ENCODE data around the gene MBOAT2. TPM values are rescaled to one million over a fixed set of nuclear protein-coding genes. Genes with fewer than 3 reads are reported as not detected.
A peak's percentile ranks its signal among the peaks of the same experiment; 100 is the strongest.

Gene MBOAT2
- total RNA-seq, 6 donors from 2014 or later = 18.8 to 39.2 (median 24.1) TPM

GRCh38 chr2:9002637-9003365 lies 683 bp downstream of the MBOAT2 start:
- Histone ChIP-seq H3K27ac (peak overlapping the region; percentile 81 to 95 (median 92)), H3K27me3 (no peaks in the 10 kb centered on the region), H3K4me3 (peak overlapping the region; percentile 78 to 90 (median 89)), H3K36me3 (no peaks in the 10 kb centered on the region), H3K9me3 (no peaks in the 10 kb centered on the region), H3K4me1 (peaks cover 12 to 29% (median 24%) of the 10 kb centered on the region in 4 donors)
- DNase-seq (peak in 1 of 2 donors; percentile 87), ATAC-seq (ENCODE audit: low FRiP score in 2 of 2) (peak; percentile 20 to 21)
- TF ChIP-seq, protein P1, sequence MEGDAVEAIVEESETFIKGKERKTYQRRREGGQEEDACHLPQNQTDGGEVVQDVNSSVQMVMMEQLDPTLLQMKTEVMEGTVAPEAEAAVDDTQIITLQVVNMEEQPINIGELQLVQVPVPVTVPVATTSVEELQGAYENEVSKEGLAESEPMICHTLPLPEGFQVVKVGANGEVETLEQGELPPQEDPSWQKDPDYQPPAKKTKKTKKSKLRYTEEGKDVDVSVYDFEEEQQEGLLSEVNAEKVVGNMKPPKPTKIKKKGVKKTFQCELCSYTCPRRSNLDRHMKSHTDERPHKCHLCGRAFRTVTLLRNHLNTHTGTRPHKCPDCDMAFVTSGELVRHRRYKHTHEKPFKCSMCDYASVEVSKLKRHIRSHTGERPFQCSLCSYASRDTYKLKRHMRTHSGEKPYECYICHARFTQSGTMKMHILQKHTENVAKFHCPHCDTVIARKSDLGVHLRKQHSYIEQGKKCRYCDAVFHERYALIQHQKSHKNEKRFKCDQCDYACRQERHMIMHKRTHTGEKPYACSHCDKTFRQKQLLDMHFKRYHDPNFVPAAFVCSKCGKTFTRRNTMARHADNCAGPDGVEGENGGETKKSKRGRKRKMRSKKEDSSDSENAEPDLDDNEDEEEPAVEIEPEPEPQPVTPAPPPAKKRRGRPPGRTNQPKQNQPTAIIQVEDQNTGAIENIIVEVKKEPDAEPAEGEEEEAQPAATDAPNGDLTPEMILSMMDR (IDR thresholded peaks at IDR 0.05) = no peak
- no peak for TF ChIP-seq POLR2AphosphoS5 (IDR thresholded peaks at IDR 0.05)
- 1 to 7% methylated on average over 8 to 16 of the region's 44 CpGs for WGBS, 2 donors

DNA sequence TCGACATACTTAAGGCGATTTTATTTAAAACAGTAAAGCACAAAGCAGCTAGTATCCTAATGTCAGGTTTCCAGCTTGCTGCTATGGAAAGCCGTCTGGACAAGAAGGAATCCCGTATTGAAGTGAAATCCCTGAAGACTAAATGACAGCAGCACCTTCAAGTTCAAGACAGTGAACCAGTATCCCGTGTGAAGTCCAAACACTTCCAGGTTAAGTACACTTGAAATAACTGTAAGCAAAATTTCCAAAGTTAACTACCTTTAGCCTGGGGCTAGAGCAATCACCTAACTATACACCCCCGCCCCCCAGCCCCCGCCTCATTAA lies 1.2 kb downstream of the MBOAT2 start:
- ATAC-seq (ENCODE audit: low FRiP score in 2 of 2) = no peak

GRCh38 chr2:9001778-9002177 lies 1.7 kb downstream of the MBOAT2 start:
- H3K27ac ChIP-seq = peak overlapping the region in 1 of 4 donors; percentile 94

More for the DNA sequence above, 1.2 kb downstream of the MBOAT2 start:
- Histone ChIP-seq H3K36me3 (no peaks in the 10 kb centered on the region), H3K27me3 (no peaks in the 10 kb centered on the region), H3K27ac (peak overlapping the region; percentile 81 to 95 (median 92)), H3K4me3 (peak overlapping the region in 3 of 4 donors; percentile 89 to 90 (median 89)), H3K4me1 (peaks cover 12 to 32% (median 26%) of the 10 kb centered on the region in 4 donors), H3K9me3 (no peaks in the 10 kb centered on the region)
- no peak for DNase-seq
- 25 to 29% methylated on average over 7 of the region's 7 CpGs for WGBS, 2 donors
- no peak for TF ChIP-seq POLR2A (IDR thresholded peaks at IDR 0.05)
- no peak for TF ChIP-seq EP300 (IDR thresholded peaks at IDR 0.05)
- no peak for TF ChIP-seq POLR2AphosphoS5 (IDR thresholded peaks at IDR 0.05)
- TF ChIP-seq, protein P1 (IDR thresholded peaks at IDR 0.05) = no peak

DNA sequence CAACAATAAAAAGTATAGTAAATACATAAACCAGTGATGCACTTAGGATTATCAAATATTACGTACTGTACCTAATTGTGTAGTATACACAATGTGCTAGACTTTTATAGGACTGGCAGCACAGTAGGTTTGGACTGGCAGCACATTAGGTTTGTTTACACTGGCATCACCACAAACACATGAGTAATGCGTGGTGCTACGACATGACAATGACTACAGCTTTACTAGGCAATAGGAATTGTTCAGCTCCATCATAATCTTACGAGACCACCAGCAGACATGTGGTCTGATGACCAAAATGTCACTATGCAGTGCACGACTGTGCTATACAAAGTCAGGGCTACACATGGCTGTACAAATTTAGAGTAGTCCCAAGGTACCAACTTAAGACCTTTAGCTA lies 2.3 kb downstream of the MBOAT2 start:
- H3K4me3 ChIP-seq = peak overlapping the region in 1 of 4 donors; percentile 89
- H3K27ac ChIP-seq = peak overlapping the region in 1 of 4 donors; percentile 94
- peaks cover 12 to 32% (median 27%) of the 10 kb centered on the region in 4 donors for H3K4me1 ChIP-seq
- 66 to 72% methylated on average over 4 to 5 of the region's 5 CpGs for WGBS, 2 donors
- ATAC-seq (ENCODE audit: low FRiP score in 2 of 2) (no peak), DNase-seq (no peak)
- no peaks in the 10 kb centered on the region for H3K27me3 ChIP-seq
- H3K36me3 ChIP-seq = no peaks in the 10 kb centered on the region
- peak in 1 of 4 donors; percentile 21 for TF ChIP-seq EP300 (IDR thresholded peaks at IDR 0.05)
- TF ChIP-seq POLR2AphosphoS5 (IDR thresholded peaks at IDR 0.05) = no peak
- no peaks in the 10 kb centered on the region for H3K9me3 ChIP-seq

More at GRCh38 chr2:9001778-9002177, 1.7 kb downstream of the MBOAT2 start:
- TF ChIP-seq POLR2A (IDR thresholded peaks at IDR 0.05) (no peak), POLR2AphosphoS5 (IDR thresholded peaks at IDR 0.05) (no peak), EP300 (IDR thresholded peaks at IDR 0.05) (no peak)
- TF ChIP-seq, protein P1 (IDR thresholded peaks at IDR 0.05) = no peak
- Histone ChIP-seq H3K4me1 (peaks cover 12 to 32% (median 26%) of the 10 kb centered on the region in 4 donors), H3K9me3 (no peaks in the 10 kb centered on the region), H3K27me3 (no peaks in the 10 kb centered on the region), H3K36me3 (no peaks in the 10 kb centered on the region), H3K4me3 (peak overlapping the region in 2 of 4 donors; percentile 89 to 90)
- DNase-seq = no peak
- 61 to 69% methylated on average over 8 of the region's 8 CpGs for WGBS, 2 donors
- no peak for ATAC-seq (ENCODE audit: low FRiP score in 2 of 2)

- H3K27ac ChIP-seq = no peak overlapping the region
- no peaks in the 10 kb centered on the region for H3K27me3 ChIP-seq
- peaks cover 12 to 32% (median 27%) of the 10 kb centered on the region in 4 donors for H3K4me1 ChIP-seq
- H3K9me3 ChIP-seq = no peaks in the 10 kb centered on the region
- TF ChIP-seq EP300 (IDR thresholded peaks at IDR 0.05) (no peak), POLR2A (IDR thresholded peaks at IDR 0.05) (no peak), POLR2AphosphoS5 (IDR thresholded peaks at IDR 0.05) (no peak)
- TF ChIP-seq, protein P1 (IDR thresholded peaks at IDR 0.05) = no peak
- H3K36me3 ChIP-seq = no peaks in the 10 kb centered on the region
- no peak for ATAC-seq (ENCODE audit: low FRiP score in 2 of 2)
- DNase-seq = no peak
- H3K4me3 ChIP-seq = no peak overlapping the region
- 94 to 95% methylated on average over 3 of the region's 3 CpGs for whole genome bisulfite sequencing, 2 donors
Measured at GRCh38 chr2:9000442-9000841, 3.0 kb downstream of the MBOAT2 start.
